ENCODE data around the gene HUS1B. TPM values are rescaled to one million over a fixed set of nuclear protein-coding genes. Genes with fewer than 3 reads are reported as not detected.
"Not testable (repeated sequence)": the region's sequence is repeated elsewhere in the genome, so short reads cannot be mapped to it uniquely, and the experiment has no call there.

Gene HUS1B
- total RNA-seq (2014; rRNA removed; shearing (Covaris generic)): 0.15 and 0.54 TPM in 2 replicates

DNA sequence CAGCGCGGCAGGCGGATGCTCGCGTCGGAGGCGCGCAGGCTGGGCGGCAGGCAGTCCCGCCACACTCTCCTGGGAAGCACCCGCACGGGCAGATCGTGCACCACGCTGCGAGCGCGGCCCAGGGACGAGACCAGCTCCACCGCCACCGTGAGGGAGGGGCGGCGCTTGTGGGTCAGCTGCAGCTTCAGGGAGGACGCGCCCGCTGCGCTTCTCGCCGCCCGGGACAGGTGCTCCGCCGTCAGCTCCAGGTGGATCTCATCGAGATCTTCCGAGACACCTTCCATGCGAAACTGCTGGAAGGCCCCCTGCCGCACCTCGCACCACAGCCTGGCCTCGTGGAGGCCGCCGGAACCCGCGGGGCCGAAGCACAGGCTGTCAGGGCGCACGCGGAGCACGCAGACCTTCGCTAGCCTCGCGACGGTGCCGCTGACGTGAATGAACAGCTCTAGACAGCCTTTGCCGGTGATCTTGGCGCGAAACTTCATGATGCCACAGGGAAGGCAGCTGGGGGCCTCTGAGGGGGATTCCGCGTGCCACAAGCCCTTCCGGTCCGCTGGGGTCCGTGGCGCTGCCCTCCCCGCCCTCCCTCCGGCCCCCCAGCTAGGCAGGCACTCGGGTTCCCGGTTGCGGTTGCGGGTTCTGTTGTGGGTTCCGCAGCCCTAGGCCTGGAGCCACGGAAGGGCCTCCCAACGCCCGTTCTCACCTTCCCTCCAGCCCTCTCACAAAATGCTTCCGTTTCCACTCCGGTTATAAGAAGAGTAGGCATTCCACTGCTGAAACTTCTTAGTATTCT lies at the start of gene HUS1B:
Gene HUS1B (minus strand): TSS at position 641 of the 793 bp plus-strand sequence. CDS start 156 bp downstream, at position 485.
- DNase-seq (ENCODE audit: low read depth): no peak

DNA sequence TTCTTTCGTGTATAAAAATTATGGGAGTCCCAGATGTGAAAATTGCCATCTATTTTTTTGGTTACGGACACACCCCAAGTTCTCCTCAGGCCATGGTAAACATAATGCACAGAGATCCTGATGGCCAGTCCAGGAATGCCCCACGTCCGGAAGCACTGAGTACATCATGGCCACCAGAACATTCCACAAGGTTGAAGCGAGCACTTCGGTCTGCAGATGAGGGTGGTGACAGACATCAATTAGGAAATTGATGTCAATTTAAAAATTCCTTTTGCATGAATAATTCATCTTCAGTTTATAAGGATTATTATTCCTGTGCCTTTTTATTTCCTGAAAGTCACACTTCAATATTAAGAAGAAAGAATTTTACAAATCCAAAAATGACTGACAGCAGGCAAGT lies 49.2 kb upstream of the HUS1B start:
- no peak for DNase-seq (ENCODE audit: low read depth)

DNA sequence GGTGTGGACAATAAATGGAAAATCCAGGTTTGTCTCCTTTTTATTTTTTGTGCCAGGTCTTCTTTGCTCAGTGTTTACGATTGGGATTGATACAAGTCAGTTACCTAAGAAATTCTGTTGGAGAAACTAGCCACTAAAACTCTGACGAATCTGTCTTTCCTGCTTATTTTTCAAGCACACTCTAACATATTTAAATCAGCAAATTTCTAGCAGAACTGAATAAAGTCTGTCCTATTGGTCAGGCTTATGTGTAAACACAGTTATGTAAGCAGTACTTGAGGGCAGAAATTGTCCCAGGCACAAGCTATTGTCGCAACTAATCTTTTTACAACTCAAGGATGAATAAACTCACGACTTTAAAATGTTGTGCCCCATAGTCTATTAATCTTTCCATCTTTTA lies 48.1 kb upstream of the HUS1B start:
- no peak for DNase-seq (ENCODE audit: low read depth)

DNA sequence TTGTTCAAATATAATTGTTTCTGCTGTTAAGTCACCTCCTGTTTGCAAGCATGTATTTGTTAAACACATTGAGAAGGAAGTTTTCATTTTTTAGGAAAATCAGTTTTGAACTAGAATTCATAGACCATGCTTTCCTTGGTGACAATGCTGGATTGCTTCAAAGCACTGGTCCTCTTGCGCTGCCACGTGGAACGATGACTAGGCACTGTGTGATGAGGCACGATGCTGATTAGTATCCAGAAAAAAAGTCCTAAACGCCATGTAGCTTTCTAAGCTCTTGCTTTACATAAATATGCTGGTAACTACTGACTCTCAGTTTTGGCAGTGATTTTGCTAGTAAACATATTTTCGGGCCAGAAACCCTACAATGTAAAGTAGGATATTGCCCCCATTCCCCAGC lies 47.1 kb upstream of the HUS1B start:
- DNase-seq (ENCODE audit: low read depth): no peak

DNA sequence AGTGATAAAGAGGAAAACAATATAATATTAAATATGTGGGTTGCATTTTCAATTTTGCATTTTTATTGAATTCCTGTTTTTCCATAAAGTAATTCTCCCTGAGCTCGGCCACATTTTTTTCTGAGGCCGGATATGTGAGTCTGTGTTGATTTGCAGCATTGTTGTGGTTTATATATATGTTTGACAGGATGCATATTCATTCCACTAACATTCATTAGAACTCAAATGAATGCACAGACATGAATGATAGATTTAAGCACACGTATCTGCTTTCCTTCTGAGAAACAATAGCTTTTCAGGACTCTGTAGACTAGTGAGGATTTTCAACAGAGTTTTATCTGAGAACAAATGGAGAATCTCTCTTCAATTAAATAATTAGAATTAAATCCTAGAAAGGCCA lies 46.7 kb upstream of the HUS1B start:
- DNase-seq (ENCODE audit: low read depth): no peak

DNA sequence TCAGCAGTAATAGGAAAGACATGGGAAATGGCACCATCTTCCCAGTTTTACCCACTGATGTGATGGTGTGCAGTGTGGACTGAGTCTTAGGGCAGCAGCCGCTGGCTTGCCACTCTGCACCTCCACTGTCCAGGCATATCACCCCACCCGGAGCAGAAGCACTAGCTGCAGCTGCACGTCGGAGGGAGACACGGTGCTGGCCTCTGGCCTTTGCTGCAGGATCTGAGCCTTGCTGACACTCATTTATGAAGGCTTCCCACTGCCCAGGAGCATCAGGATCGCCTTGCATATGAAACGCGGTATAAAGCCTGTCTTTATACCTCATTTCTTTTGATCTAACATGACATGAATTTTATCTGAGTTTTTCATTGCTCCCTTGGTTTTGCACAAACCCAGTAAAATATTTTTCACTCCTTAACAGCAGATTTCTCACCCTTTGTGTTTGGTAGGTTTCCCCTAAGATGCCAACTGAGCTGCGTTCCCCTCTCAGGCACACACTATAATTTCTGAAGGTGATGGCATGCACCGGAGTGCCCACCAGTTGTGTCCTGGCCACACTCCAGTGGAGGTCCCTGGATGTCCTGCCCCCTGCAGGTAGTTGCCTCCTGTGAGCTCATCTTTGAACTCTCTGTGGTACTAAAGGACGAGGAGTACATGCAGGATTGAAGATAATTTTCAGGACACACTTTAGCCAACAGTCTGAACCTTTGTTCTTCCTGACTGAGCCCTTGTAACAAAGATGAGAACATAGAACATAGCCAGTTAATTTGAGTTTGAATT lies 45.0 kb upstream of the HUS1B start:
- DNase-seq (ENCODE audit: low read depth): no peak

DNA sequence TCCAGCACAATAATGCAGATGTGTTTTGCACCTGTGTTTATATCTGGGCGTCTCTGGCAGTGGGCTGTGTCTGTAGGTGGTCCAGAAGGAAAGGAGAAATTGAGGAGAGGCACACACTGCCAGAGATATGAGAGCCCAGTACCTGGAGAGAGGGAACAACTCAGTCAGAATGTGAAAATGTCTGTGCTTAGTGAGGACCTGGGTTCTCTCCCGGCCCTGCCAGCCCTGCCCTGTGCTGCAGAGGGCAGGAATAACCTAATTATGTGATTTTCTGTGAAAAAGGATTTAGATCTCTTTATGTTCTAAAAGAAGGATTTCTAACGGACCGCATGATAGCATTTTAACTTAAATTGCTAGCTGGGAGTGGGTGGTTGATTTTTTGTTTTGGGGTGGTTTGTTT lies 44.3 kb upstream of the HUS1B start:
- no peak for DNase-seq (ENCODE audit: low read depth)

DNA sequence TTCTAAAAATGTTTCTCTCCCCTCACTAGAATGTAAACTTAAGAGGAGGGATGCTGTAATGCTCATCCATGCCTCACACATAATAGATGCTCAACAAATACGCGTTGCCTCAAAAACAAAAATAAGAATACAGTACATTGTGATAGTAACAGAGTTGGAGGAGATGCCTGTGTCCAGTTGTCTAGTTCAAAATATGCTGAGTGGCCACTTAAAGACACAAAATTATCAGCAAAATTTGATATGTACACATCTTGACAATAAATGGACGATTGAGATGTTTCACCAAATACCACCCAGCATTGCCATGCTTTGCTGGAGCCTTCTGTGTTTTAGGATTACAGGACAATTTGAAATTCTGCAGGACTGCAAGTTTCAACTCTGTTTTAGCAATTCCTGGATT lies 43.6 kb upstream of the HUS1B start:
- DNase-seq (ENCODE audit: low read depth): no peak

DNA sequence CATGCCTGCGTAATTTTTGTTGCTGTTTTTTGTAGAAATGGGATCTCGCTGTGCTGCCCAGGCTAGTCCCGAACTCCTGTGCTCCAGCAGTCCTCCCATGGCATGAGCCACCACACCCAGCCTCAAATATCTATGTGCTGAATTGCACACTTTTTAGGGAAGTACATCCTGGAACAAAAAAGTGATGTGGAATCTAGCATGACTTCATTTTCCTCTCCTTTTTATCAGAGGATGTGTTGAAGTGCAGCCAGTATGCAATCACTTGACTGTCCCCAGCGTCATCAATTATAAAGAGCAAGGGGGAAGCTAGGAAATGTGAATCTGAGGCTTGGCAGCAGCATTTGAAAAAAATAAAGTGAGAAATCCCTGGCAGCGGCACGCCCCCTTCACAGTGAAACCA lies 42.4 kb upstream of the HUS1B start:
- no peak for DNase-seq (ENCODE audit: low read depth)

DNA sequence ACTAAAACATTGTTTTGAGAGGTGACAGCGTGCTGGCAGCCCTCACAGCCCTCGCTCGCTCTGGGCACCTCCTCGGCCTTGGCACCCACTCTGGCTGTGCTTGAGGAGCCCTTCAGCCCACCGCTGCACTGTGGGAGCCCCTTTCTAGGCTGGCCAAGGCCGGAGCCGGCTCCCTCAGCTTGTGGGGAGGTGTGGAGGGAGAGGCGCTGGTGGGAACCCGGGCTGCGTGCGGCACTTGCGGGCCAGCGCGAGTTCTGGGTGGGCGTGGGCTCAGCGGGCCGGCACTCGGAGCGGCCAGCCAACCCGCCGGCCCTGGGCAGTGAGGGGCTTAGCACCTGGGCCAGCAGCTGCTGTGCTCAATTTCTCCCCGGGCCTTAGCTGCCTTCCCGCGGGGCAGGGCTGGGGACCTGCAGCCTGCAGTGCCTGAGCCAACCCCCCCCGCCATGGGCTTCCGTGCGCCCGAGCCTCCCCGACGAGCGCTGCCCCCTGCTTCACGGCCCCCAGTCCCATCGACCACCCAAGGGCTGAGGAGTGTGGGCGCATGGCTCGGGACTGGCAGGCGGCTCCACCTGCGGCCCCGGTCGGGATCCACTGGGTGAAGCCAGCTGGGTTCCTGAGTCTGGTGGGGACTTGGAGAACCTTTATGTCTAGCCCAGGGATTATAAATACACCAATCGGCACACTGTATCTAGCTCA lies 37.7 kb upstream of the HUS1B start:
- DNase-seq (ENCODE audit: low read depth): not testable (repeated sequence)

DNA sequence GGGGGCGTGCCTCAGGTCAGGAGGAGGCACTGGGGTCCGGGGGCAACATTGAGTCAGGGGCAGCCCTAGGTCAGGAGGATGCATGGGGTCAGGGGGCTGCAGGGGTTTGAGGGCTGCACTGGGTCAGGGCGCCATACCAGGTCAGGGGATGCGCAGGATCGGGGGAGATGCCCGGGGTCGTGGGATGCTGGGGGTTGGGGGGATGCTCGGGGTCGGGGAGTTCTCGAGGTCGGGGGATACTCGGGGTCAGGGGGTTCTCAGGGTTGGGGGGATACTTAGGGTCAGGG lies 36.8 kb upstream of the HUS1B start:
- DNase-seq (ENCODE audit: low read depth): no peak

DNA sequence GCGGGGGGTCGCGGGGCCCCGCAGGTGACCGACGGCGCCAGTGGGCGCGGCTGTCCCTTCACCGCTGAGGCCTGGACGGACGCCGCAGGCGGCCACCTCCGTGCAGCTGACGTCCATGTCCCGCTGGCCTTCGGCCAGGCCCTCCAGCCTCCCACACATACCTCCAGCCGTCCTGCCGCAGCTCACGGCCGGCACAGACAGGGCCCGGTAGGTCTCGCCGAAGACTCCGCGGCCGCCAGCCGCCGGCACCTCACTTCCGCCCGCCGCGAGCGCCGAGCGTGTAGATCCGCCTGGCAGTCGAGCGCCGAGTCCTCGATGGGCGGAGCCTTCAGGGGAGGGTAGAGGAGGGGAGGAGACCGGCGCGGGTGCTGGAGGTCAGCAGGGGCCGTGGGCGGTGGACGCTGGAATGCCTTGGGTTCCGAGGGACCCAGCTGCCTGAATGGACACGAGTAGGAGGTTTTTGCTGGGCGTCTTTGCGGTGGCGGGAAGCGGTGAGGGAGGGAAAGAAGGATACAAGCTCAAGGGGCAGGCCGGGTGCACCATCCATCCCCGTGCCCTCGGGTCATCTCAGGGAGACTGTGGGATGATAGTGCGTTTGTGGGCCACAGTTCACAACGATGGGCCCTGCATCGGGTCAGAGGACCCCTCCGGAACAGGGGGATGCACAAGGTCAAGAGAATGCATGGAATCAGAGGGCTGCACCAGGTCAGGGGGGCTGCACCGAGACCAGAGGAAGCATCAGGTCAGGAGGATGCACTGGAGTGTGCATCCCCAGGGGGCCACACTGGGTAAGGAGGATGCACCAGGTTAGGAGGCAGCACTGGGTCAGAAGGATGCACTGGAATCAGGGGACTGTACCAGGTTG lies 36.2 kb upstream of the HUS1B start, which contains the start of gene EXOC2:
Gene EXOC2 (minus strand): TSS at position 282 of the 865 bp plus-strand sequence. CDS start 55,321 bp downstream, outside the sequence.
- DNase-seq (ENCODE audit: low read depth): peak; percentile 86

DNA sequence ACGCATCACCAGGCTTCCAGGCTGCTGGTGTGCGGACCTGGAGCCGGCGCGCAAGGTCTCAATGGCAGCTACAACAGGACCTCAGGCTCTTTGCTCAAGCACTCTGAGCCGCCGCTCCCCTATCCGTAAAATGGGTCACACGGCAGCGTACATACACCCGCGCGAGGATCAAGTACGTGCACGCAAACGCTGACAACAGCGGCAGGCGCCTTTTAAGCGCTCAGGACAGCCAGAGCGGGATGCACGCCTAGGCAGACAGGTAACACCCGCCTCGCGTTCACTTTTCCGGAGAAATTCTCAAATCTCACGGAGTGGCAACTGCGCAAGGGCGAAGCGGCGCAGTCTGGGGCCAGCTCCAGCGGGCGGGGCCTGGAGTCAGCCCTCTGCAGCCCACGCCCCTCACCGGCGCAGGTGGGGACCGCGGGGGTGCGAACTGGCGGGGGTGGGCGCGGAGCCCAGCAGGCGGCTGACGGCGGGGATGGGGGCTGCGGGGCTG lies 35.5 kb upstream of the HUS1B start:
- peak; percentile 62 for DNase-seq (ENCODE audit: low read depth)

DNA sequence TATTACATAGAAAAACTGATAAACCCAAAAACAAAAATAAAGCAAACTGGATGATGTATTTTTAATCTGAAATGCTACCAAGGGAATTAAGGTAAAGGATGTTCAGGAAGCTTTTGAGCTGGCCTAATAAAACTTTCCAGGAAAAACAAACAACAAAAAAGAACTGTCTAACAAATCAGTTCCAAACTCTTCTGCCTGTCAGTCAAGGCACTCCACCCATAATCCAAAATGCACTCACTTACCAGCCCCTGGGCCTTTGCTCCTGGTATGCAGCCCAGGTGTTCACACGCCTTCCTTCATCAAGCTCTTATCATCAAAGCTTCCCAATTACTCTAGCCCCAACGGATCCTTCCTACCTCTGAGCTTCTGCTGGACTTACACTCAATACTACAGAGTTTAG lies 32.3 kb upstream of the HUS1B start:
- DNase-seq (ENCODE audit: low read depth): no peak

DNA sequence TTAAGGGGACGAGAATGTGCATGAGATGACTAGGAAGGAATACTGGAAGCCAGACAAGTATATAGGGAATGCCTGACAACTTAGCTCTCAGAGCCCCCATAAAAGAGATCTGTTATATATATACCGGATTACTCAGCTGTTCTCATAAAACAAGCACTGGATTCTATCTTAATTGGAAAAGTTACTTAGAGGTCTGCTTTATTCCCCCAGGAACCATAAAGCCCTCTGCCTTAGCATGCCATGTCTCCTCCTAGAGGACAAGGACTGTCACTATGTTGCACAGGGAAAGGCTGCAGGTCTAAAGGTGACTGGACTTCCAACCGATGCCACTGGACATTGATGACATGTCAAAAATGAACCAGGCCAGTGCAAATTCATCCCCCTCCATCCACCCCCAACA lies 29.6 kb upstream of the HUS1B start:
- DNase-seq (ENCODE audit: low read depth): peak; percentile 34

DNA sequence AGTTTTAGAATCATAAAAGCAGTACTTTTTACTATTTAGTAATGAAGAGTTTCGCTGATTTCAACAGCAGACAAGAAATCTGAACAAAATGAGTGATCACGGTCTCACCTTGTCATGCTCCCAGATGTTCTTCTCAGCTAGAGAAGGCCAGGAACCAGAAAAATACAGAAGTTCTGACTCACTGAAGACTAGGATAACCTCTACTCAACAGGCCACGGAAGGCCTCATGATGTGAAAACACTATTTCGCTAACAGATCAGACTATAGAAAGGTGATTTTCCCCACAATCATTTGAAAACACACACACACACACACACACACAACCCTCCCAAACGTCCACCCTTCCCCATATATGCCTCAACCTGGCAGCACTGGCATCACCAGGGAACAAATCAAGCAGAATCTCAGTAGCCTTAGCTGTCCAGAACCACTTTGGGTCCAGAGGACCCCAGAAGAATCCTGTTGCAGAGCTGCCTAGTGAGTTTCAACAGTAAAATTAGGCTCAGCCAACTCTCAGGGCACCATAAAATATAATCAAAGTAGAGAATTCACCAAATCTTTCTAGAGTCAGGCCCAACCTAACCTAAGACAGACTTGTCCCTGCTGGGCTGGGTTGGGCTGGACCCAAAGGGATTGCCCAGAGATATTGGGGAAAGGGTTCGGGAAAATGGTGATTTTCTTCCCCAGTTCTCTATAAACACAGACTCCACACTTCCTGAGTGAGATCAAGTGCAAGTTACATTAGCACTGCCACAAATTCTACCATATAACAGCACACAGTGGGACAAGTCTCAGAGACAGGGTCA lies 28.1 kb upstream of the HUS1B start:
- peak; percentile 67 for DNase-seq (ENCODE audit: low read depth)

DNA sequence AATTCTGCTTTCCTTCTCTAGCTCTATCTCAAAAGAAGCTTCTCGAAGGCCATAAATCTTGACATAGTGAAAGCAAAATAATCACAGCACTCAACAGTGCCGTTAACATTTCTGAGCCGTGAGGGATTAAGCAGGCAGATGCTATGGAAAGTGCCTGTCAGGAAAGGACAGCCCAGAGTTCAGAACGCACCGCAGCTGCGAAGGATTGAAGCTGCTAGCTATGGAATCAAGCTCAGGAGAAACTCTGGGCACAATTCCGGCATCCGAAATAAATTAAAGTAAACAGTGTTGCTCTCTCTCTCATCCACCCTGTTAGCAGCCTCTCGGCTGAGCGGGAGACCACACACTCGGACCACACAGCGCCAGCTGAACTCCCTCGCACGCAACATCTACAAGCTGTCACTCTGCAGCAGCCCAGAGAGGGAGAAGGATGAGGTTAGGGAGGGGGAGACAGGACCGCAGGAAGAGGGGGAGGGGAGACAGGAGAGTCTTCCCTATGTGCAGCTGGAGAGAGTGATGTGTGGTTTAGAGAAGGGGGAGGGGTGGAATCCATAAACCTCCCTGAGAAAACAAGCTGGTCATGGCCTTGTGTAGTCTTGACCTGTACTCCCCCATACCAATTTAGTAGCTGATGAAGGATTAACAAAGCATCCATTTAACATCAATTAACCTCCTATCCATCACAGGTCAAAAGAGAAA lies 27.0 kb upstream of the HUS1B start:
- peak; percentile 90 for DNase-seq (ENCODE audit: low read depth)

DNA sequence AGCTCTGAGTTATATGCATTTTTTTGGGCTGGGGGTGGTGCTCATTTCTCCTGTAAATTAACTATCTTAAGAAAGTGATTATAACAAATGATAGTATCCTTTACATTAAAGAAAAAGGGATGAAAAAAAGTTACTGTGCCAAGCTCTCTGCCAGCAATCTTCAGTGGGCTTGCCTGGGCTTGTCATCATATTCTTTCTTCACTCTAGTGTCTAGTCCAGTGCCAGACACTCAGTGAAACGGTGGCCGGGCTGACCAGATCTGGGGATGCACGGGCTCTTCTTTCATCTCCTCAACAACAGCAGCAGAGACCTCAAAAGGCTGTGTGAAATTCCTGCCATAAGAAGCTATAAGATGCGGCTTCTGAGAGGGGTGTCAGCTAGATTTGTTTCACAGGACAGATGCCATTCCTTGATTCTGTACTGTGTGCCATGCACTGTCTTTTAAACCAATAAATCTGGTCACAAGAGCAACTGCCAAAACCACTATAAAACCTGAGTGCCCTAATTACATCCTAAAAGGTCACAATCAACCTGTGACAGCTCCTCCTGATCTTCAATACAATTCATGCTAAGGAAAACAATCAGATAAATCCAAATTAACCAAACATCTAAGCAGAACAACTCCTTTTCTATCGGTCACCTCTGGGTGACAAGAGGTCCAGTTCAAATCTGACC lies 23.9 kb upstream of the HUS1B start:
- no peak for DNase-seq (ENCODE audit: low read depth)

DNA sequence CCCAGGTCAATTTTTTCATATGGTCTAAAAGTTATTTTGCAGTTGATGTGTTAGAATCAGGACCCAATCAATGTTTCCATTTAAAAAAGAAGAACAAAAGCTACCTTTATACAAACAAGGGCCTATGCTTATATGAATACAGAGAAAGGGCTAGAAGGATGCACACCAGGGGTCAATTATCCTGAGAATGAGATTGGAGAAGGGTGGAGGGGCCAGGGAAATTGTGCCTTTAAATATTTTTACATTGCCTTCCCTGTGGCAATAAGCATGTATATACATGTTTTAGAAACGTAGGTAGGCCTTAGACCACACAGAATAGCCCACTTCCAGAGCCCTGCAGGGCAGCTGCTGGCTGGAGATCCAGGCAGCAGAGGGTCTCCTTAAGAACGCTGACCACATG lies 23.4 kb upstream of the HUS1B start:
- no peak for DNase-seq (ENCODE audit: low read depth)
